Measurements from ENCODE around the gene SLC6A3.

The SLC6A3 gene

GRCh38 chr5:1449081-1449630 is 3.9 kb upstream of the SLC6A3 start:
- H3K27ac ChIP-seq (replicated peaks), result no peak overlapping the region
- no peak overlapping the region for H3K4me3 ChIP-seq (replicated peaks; ENCODE audit: insufficient read depth, low read length)
- DNase-seq (ENCODE audit: low read depth in 1 of 2, low spot score in 1 of 2), result no peak
- TF ChIP-seq SPI1 (IDR thresholded peaks at IDR 0.05; ENCODE audit: borderline replicate concordance, low read depth) (no peak), GABPA (IDR thresholded peaks at IDR 0.05; ENCODE audit: low read depth) (no peak), REST (IDR thresholded peaks at IDR 0.05; ENCODE audit: insufficient replicate concordance, low read depth) (no peak), POLR2AphosphoS5 (IDR thresholded peaks at IDR 0.05; ENCODE audit: low read depth) (no peak)
- TF ChIP-seq, protein P1, sequence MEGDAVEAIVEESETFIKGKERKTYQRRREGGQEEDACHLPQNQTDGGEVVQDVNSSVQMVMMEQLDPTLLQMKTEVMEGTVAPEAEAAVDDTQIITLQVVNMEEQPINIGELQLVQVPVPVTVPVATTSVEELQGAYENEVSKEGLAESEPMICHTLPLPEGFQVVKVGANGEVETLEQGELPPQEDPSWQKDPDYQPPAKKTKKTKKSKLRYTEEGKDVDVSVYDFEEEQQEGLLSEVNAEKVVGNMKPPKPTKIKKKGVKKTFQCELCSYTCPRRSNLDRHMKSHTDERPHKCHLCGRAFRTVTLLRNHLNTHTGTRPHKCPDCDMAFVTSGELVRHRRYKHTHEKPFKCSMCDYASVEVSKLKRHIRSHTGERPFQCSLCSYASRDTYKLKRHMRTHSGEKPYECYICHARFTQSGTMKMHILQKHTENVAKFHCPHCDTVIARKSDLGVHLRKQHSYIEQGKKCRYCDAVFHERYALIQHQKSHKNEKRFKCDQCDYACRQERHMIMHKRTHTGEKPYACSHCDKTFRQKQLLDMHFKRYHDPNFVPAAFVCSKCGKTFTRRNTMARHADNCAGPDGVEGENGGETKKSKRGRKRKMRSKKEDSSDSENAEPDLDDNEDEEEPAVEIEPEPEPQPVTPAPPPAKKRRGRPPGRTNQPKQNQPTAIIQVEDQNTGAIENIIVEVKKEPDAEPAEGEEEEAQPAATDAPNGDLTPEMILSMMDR (IDR thresholded peaks at IDR 0.05; ENCODE audit: insufficient read depth, low read length), result no peak
- peaks cover 15% of the 10 kb centered on the region for H3K27me3 ChIP-seq (ENCODE audit: insufficient read depth, poor library complexity, severe bottlenecking)

DNA sequence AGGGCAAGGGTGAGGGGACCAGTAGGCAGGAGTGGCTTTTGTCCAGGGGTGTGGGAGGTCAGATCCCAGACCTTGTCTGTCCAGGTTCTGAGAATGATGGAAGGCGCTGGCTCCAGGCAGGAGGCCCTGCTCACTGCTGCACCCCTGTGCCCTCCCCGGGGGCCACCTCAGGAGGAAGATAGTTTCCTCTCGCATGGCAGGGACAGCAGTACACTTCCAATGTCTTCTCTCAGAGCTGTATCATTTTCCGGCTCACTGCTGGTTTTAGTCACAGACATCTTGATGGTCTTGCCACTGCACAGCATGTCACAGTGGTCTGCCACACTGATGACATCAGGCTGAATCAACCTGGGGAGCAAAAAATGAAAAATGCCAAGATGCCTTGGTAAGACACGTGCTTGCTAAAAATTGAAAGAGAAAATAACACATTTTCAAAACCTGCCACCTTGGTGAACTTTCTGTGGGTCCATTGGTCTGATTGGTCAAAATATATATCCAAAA is 3.3 kb upstream of the SLC6A3 start:
- Histone ChIP-seq H3K4me3 (replicated peaks; ENCODE audit: insufficient read depth, low read length) (no peak overlapping the region), H3K27me3 (ENCODE audit: insufficient read depth, poor library complexity, severe bottlenecking) (peaks cover 17% of the 10 kb centered on the region), H3K27ac (replicated peaks) (no peak overlapping the region)
- no peak for DNase-seq (ENCODE audit: low read depth in 1 of 2, low spot score in 1 of 2)
- TF ChIP-seq POLR2AphosphoS5 (IDR thresholded peaks at IDR 0.05; ENCODE audit: low read depth) (no peak), GABPA (IDR thresholded peaks at IDR 0.05; ENCODE audit: low read depth) (no peak), REST (IDR thresholded peaks at IDR 0.05; ENCODE audit: insufficient replicate concordance, low read depth) (no peak), SPI1 (IDR thresholded peaks at IDR 0.05; ENCODE audit: borderline replicate concordance, low read depth) (no peak)
- TF ChIP-seq, protein P1 (IDR thresholded peaks at IDR 0.05; ENCODE audit: insufficient read depth, low read length), result no peak

DNA sequence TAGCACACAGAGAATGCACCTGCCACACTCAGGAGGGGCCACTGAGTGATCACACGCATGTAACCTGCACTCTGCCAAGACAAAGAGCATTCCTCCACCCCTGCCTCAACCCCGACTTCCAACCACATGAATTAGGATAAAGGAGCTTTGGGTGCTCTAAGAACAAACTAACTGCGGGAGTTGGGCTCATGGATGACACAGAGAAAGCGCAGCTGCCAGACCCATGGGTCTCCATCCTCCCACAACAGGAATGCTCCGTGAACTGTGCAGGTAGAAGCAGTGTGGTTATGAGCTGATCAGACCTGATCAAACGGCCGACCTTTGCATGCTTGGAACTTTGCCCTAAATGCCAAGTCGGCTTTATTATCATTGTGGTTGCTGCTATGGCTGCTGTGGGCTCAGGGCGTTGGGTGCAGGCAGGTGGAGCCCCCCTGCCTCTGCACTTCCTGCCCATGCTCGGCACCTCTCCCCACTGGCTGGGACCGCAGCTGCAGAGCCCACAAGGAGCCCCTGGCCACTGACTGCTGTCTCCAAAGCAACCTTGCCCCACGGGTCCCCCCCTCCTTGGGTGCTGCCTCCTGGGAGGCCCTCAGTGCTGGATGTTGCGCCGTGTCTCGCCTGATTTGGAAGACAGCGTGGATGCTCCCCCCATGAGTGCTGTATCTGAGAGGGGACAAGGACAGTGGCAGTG is 2.6 kb upstream of the SLC6A3 start:
- no peak overlapping the region for H3K27ac ChIP-seq (replicated peaks)
- H3K27me3 ChIP-seq (ENCODE audit: insufficient read depth, poor library complexity, severe bottlenecking), result peaks cover 17% of the 10 kb centered on the region
- no peak for DNase-seq (ENCODE audit: low read depth in 1 of 2, low spot score in 1 of 2)
- TF ChIP-seq SPI1 (IDR thresholded peaks at IDR 0.05; ENCODE audit: borderline replicate concordance, low read depth) (no peak), POLR2AphosphoS5 (IDR thresholded peaks at IDR 0.05; ENCODE audit: low read depth) (no peak), GABPA (IDR thresholded peaks at IDR 0.05; ENCODE audit: low read depth) (no peak), REST (IDR thresholded peaks at IDR 0.05; ENCODE audit: insufficient replicate concordance, low read depth) (no peak)
- TF ChIP-seq, protein P1 (IDR thresholded peaks at IDR 0.05; ENCODE audit: insufficient read depth, low read length), result no peak
- H3K4me3 ChIP-seq (replicated peaks; ENCODE audit: insufficient read depth, low read length), result no peak overlapping the region
